ENCODE measurements around the gene BBIP1. TPM values are rescaled to one million over a fixed set of nuclear protein-coding genes. Genes with fewer than 3 reads are reported as not detected.

BBIP1 gene
- total and polyA plus RNA-seq, 2 donors (not counting 3 experiments of a cell fraction or from before 2014, with no cell fraction given): 9.9 to 32.8 TPM

GRCh38 chr10:110859206-110859972 lies 59.6 kb downstream of the BBIP1 start:
- Histone ChIP-seq H3K9me1 (replicated peaks; ENCODE audit: control insufficient read depth, extremely low read depth, insufficient read depth, low read length) (no peaks in the 10 kb centered on the region), H3K9me3 (replicated peaks; ENCODE audit: control insufficient read depth, insufficient read depth, low read length) (no peaks in the 10 kb centered on the region), H2AFZ (ENCODE audit: low read depth, low read length) (no peak overlapping the region), H3K4me1 (ENCODE audit: control insufficient read depth, extremely low read depth, insufficient read depth, low read length) (no peaks in the 10 kb centered on the region), H4K20me1 (replicated peaks; ENCODE audit: control insufficient read depth, extremely low read depth, insufficient read depth, low read length) (no peaks in the 10 kb centered on the region), H3K27me3 (ENCODE audit: control insufficient read depth in 2 of 2, insufficient read depth in 2 of 2, low read length in 2 of 2) (peaks cover 0 to 2% of the 10 kb centered on the region in 2 experiments), H3K4me3 (replicated peaks in 1 of 3; ENCODE audit: insufficient read depth in 1 of 3, low read depth in 1 of 3, low read length in 3 of 3) (no peak overlapping the region), H3K79me2 (ENCODE audit: control insufficient read depth, insufficient read depth, low read length) (no peaks in the 10 kb centered on the region), H3K4me2 (ENCODE audit: insufficient read depth, low read length) (no peak overlapping the region), H3K27ac (ENCODE audit: insufficient read depth, low read depth, low read length) (no peak overlapping the region), H3K9ac (replicated peaks; ENCODE audit: extremely low read depth, insufficient read depth, low read length) (no peak overlapping the region), H3K36me3 (ENCODE audit: control insufficient read depth in 2 of 2, extremely low read depth in 1 of 2, insufficient read depth in 2 of 2, low read length in 2 of 2) (no peaks in the 10 kb centered on the region)
- ChIA-PET CTCF (interaction anchor here (1.0 kb wide), 2 partner anchors 70 to 113 kb away, joined by 3 to 4 read pairs; no protein-coding TSS in a partner anchor), POLR2A (no interaction called here)
- no TSS peak for BruUV-seq (replicated peaks)
- TF ChIP-seq JUN (IDR thresholded peaks at IDR 0.05; ENCODE audit: borderline replicate concordance, insufficient read depth, insufficient read length, low read depth) (no peak), EZH2 (IDR thresholded peaks at IDR 0.05; ENCODE audit: borderline replicate concordance, low read depth, low read length, severe bottlenecking) (no peak), POLR2AphosphoS5 (IDR thresholded peaks at IDR 0.05; ENCODE audit: insufficient read depth, low read depth, low read length) (no peak), POLR2A (IDR thresholded peaks at IDR 0.05; ENCODE audit: low read depth, low read length) (no peak), MYC (IDR thresholded peaks at IDR 0.05; ENCODE audit: low read depth, low read length) (no peak), GATA2 (IDR thresholded peaks at IDR 0.05; ENCODE audit: insufficient read depth, insufficient read length, low read depth, low read length) (no peak), FOS (IDR thresholded peaks at IDR 0.05; ENCODE audit: borderline replicate concordance, insufficient read depth, low read length) (no peak)
- TF ChIP-seq, protein P1, sequence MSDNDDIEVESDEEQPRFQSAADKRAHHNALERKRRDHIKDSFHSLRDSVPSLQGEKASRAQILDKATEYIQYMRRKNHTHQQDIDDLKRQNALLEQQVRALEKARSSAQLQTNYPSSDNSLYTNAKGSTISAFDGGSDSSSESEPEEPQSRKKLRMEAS (IDR thresholded peaks at IDR 0.05; ENCODE audit: insufficient read depth, insufficient read length): no peak
- TF ChIP-seq, protein P2, sequence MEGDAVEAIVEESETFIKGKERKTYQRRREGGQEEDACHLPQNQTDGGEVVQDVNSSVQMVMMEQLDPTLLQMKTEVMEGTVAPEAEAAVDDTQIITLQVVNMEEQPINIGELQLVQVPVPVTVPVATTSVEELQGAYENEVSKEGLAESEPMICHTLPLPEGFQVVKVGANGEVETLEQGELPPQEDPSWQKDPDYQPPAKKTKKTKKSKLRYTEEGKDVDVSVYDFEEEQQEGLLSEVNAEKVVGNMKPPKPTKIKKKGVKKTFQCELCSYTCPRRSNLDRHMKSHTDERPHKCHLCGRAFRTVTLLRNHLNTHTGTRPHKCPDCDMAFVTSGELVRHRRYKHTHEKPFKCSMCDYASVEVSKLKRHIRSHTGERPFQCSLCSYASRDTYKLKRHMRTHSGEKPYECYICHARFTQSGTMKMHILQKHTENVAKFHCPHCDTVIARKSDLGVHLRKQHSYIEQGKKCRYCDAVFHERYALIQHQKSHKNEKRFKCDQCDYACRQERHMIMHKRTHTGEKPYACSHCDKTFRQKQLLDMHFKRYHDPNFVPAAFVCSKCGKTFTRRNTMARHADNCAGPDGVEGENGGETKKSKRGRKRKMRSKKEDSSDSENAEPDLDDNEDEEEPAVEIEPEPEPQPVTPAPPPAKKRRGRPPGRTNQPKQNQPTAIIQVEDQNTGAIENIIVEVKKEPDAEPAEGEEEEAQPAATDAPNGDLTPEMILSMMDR (IDR thresholded peaks at IDR 0.05; ENCODE audit: extremely low read depth in 1 of 2, insufficient read depth in 1 of 2, low read depth in 1 of 2, low read length in 2 of 2): no peak
- FAIRE-seq (no peak), DNase-seq (ENCODE audit: low read depth, low spot score) (no peak)
- dilution Hi-C loops (cut with MboI; ENCODE audit: extremely low pct_ligation_motif_present, low sequenced_read_pairs) (no loop called here), intact Hi-C loops (cut with micrococcal nuclease) (no loop called here)

All from endothelial cell of umbilical vein (primary cell).